NCI-H69 (cell line): ENCODE measurements around the gene CRP.

Experiments
- DNase-seq: peaks from one replicate; lab custom pipeline; 2025; lab: John Stamatoyannopoulos, UW

The CRP gene

GRCh38 chr1:159714529-159714928, at the start of gene CRP:
TSS of gene CRP (minus strand) at chr1:159714589. CDS start at chr1:159714485, 104 bp downstream.
- DNase-seq: no peak

- no peak for DNase-seq
These were observed 49.3 kb upstream of the CRP start for GRCh38 chr1:159763686-159764085.

- no peak for DNase-seq
These were observed 42.0 kb upstream of the CRP start for GRCh38 chr1:159756397-159756796.

- DNase-seq: no peak
These were observed 41.1 kb upstream of the CRP start for GRCh38 chr1:159755451-159756007.

- DNase-seq: no peak
These were observed 39.0 kb upstream of the CRP start for GRCh38 chr1:159753386-159753785.

- no peak for DNase-seq
These were observed 37.8 kb upstream of the CRP start for GRCh38 chr1:159752135-159752580.

GRCh38 chr1:159751031-159751430, 36.6 kb upstream of the CRP start:
- no peak for DNase-seq

GRCh38 chr1:159750621-159751020, 36.2 kb upstream of the CRP start:
- DNase-seq: no peak

GRCh38 chr1:159749630-159750029, 35.2 kb upstream of the CRP start:
- no peak for DNase-seq

- DNase-seq: no peak
These were observed 34.0 kb upstream of the CRP start for GRCh38 chr1:159748370-159748769.

- DNase-seq: no peak
These were observed 32.3 kb upstream of the CRP start for GRCh38 chr1:159746666-159747065.

- DNase-seq: no peak
These were observed 29.4 kb upstream of the CRP start for GRCh38 chr1:159743651-159744410.

GRCh38 chr1:159737238-159737916, 23.0 kb upstream of the CRP start:
- DNase-seq: peak; percentile 27

GRCh38 chr1:159723188-159723587, 8.8 kb upstream of the CRP start:
- peak; percentile 6 for DNase-seq

GRCh38 chr1:159719990-159720389, 5.6 kb upstream of the CRP start:
- no peak for DNase-seq

- DNase-seq: no peak
These were observed 1.5 kb upstream of the CRP start for GRCh38 chr1:159715855-159716254.

GRCh38 chr1:159712080-159712479, 2.3 kb downstream of the CRP start:
- DNase-seq: no peak

- DNase-seq: no peak
These were observed 6.7 kb downstream of the CRP start for GRCh38 chr1:159707472-159708260.

- DNase-seq: no peak
These were observed 8.5 kb downstream of the CRP start for GRCh38 chr1:159705904-159706256.

- no peak for DNase-seq
These were observed 9.0 kb downstream of the CRP start for GRCh38 chr1:159705251-159705903.

- DNase-seq: no peak
These were observed 9.9 kb downstream of the CRP start for GRCh38 chr1:159704481-159704880.

- no peak for DNase-seq
These were observed 14.1 kb downstream of the CRP start for GRCh38 chr1:159700312-159700711.
